Mesodermal cell (in vitro differentiated cells): Measurements from ENCODE around the gene TMEM164.

ENCODE experiments used
- H3K27ac ChIP-seq: 2 replicates; pipeline ENCODE4 v1.7.0; 2013; ENCODE audit warnings: mild to moderate bottlenecking, low read depth, low read length, moderate library complexity; ENCODE audit not compliant: severe bottlenecking
- H3K36me3 ChIP-seq: 2 replicates; pipeline ENCODE4 v1.7.1; 2013; ENCODE audit warnings: mild to moderate bottlenecking, low read length, moderate library complexity; ENCODE audit not compliant: control insufficient read depth, insufficient read depth
- H3K4me1 ChIP-seq: one replicate; pipeline ENCODE4 v1.7.1; 2013; ENCODE audit warnings: mild to moderate bottlenecking, low read length; ENCODE audit not compliant: insufficient read depth, control insufficient read depth, poor library complexity, severe bottlenecking
- H3K4me3 ChIP-seq: 2 replicates; pipeline ENCODE4 v1.7.0; 2013; ENCODE audit warnings: low read length, control low read depth, mild to moderate bottlenecking; ENCODE audit not compliant: insufficient read depth, poor library complexity, severe bottlenecking; ENCODE audit errors: extremely low read depth
- H3K9me3 ChIP-seq: 2 replicates; pipeline ENCODE4 v1.7.1; 2013; ENCODE audit warnings: mild to moderate bottlenecking, low read length, moderate library complexity; ENCODE audit not compliant: control insufficient read depth
- WGBS, 2 experiments: methylation state at CpG; one replicate each; pipeline ENCODE4 v1.1.5; 2013; ENCODE audit warnings: missing lambda C conversion rate in 2 of 2; ENCODE audit not compliant: insufficient coverage in 2 of 2; 5-methylcytosine and 5-hydroxymethylcytosine counted together

The TMEM164 gene

GRCh38 chrX:110212299-110212698, 209.4 kb downstream of the TMEM164 start:
- H3K4me3 ChIP-seq: no peak overlapping the region
- no CpG with 5 or more reads among the region's 3 CpGs for WGBS, 2 experiments
- peaks cover 17% of the 10 kb centered on the region for H3K4me1 ChIP-seq
- no peaks in the 10 kb centered on the region for H3K36me3 ChIP-seq
- no peaks in the 10 kb centered on the region for H3K9me3 ChIP-seq
- no peak overlapping the region for H3K27ac ChIP-seq

- WGBS, 2 experiments: no CpG with 5 or more reads among the region's 1 CpG
- Histone ChIP-seq H3K9me3 (no peaks in the 10 kb centered on the region), H3K4me1 (peaks cover 16% of the 10 kb centered on the region), H3K36me3 (no peaks in the 10 kb centered on the region), H3K4me3 (no peak overlapping the region), H3K27ac (no peak overlapping the region)
Measured at GRCh38 chrX:110213183-110213582, 210.3 kb downstream of the TMEM164 start.

GRCh38 chrX:110214684-110215083, 211.8 kb downstream of the TMEM164 start:
- Histone ChIP-seq H3K4me1 (peaks cover 12% of the 10 kb centered on the region), H3K4me3 (no peak overlapping the region), H3K27ac (no peak overlapping the region), H3K36me3 (no peaks in the 10 kb centered on the region), H3K9me3 (no peaks in the 10 kb centered on the region)
- whole genome bisulfite sequencing, 2 experiments: no CpG with 5 or more reads among the region's 1 CpG

GRCh38 chrX:110215411-110215810, 212.5 kb downstream of the TMEM164 start:
- WGBS, 2 experiments: no CpG with 5 or more reads among the region's 1 CpG
- Histone ChIP-seq H3K36me3 (no peaks in the 10 kb centered on the region), H3K27ac (no peak overlapping the region), H3K9me3 (no peaks in the 10 kb centered on the region), H3K4me1 (peaks cover 9% of the 10 kb centered on the region), H3K4me3 (no peak overlapping the region)

- H3K4me3 ChIP-seq: no peak overlapping the region
- H3K27ac ChIP-seq: no peak overlapping the region
- H3K4me1 ChIP-seq: peaks cover 3% of the 10 kb centered on the region
- H3K36me3 ChIP-seq: no peaks in the 10 kb centered on the region
- WGBS, 2 experiments: no CpG with 5 or more reads among the region's 4 CpGs
- H3K9me3 ChIP-seq: no peaks in the 10 kb centered on the region
Measured at GRCh38 chrX:110216027-110216426, 213.1 kb downstream of the TMEM164 start.

- Histone ChIP-seq H3K9me3 (no peaks in the 10 kb centered on the region), H3K36me3 (no peaks in the 10 kb centered on the region), H3K4me1 (peaks cover 3% of the 10 kb centered on the region), H3K4me3 (no peak overlapping the region), H3K27ac (no peak overlapping the region)
- no CpG with 5 or more reads among the region's 2 CpGs for WGBS, 2 experiments
Measured at GRCh38 chrX:110218591-110218990, 215.7 kb downstream of the TMEM164 start.

GRCh38 chrX:110219920-110220319, 217.0 kb downstream of the TMEM164 start:
- Histone ChIP-seq H3K36me3 (no peaks in the 10 kb centered on the region), H3K4me3 (no peak overlapping the region), H3K27ac (no peak overlapping the region), H3K4me1 (peaks cover 3% of the 10 kb centered on the region), H3K9me3 (no peaks in the 10 kb centered on the region)
- WGBS, 2 experiments: no CpG with 5 or more reads among the region's 1 CpG

- peaks cover 7% of the 10 kb centered on the region for H3K4me1 ChIP-seq
- no peak overlapping the region for H3K4me3 ChIP-seq
- WGBS, 2 experiments: 80% methylated on average over 1 of the region's 2 CpGs; no CpG with 5 or more reads in 1 of the 2 experiments
- no peak overlapping the region for H3K27ac ChIP-seq
- H3K9me3 ChIP-seq: no peaks in the 10 kb centered on the region
- H3K36me3 ChIP-seq: no peaks in the 10 kb centered on the region
Measured at GRCh38 chrX:110222497-110223257, 219.8 kb downstream of the TMEM164 start.

- WGBS, 2 experiments: no CpG with 5 or more reads among the region's 3 CpGs
- Histone ChIP-seq H3K4me3 (no peak overlapping the region), H3K27ac (no peak overlapping the region), H3K4me1 (peaks cover 4% of the 10 kb centered on the region), H3K9me3 (no peaks in the 10 kb centered on the region), H3K36me3 (no peaks in the 10 kb centered on the region)
Measured at GRCh38 chrX:110224926-110225617, 222.2 kb downstream of the TMEM164 start.

- Histone ChIP-seq H3K27ac (no peak overlapping the region), H3K4me3 (no peak overlapping the region), H3K36me3 (no peaks in the 10 kb centered on the region), H3K9me3 (no peaks in the 10 kb centered on the region), H3K4me1 (peaks cover 4% of the 10 kb centered on the region)
- 83 to 100% methylated on average over 1 of the region's 2 CpGs for WGBS, 2 experiments
Measured at GRCh38 chrX:110226931-110227330, 224.0 kb downstream of the TMEM164 start.
